ENCODE data around the gene UNC79.

GRCh38 chr14:93538413-93538812, 107.7 kb downstream of the UNC79 start:
- TF ChIP-seq CTCF (IDR thresholded peaks at IDR 0.05 in 2 of 3, conservative IDR thresholded peaks at IDR 0.05 in 1 of 3; ENCODE audit: control insufficient read depth in 2 of 3, extremely low read depth in 1 of 3, insufficient read depth in 1 of 3, low read depth in 3 of 3, low read length in 3 of 3) (no peak), REST (IDR thresholded peaks at IDR 0.05; ENCODE audit: low read depth, low read length) (no peak), CHD2 (IDR thresholded peaks at IDR 0.05; ENCODE audit: borderline replicate concordance, low read depth, low read length) (no peak), EZH2 (IDR thresholded peaks at IDR 0.05; ENCODE audit: borderline replicate concordance, control insufficient read depth, low read depth, low read length) (no peak), POLR2AphosphoS5 (IDR thresholded peaks at IDR 0.05; ENCODE audit: low read length) (no peak), JUNB (IDR thresholded peaks at IDR 0.05) (no peak), FOXM1 (IDR thresholded peaks at IDR 0.05; ENCODE audit: low read depth, low read length) (no peak), TBL1XR1 (IDR thresholded peaks at IDR 0.05; ENCODE audit: low read depth, low read length) (no peak), MAX (IDR thresholded peaks at IDR 0.05; ENCODE audit: low read depth, low read length) (no peak), ATF3 (IDR thresholded peaks at IDR 0.05; ENCODE audit: borderline replicate concordance, extremely low read depth, low read depth, low read length) (no peak), ASH2L (IDR thresholded peaks at IDR 0.05; ENCODE audit: borderline replicate concordance, low read depth) (no peak), MLLT1 (IDR thresholded peaks at IDR 0.05) (no peak), RFX5 (IDR thresholded peaks at IDR 0.05; ENCODE audit: low read depth, low read length) (no peak)
